Panc1 (cell line): ENCODE data around the gene METTL25B. TPM values are rescaled to one million over a fixed set of nuclear protein-coding genes. Genes with fewer than 3 reads are reported as not detected.

Source experiments
- ATAC-seq: fragments of 200-7000 bp; cut with Tn5 transposase; 2 replicates; pipeline ENCODE4 v1.9.1; 2020; ENCODE audit warnings: mild to moderate bottlenecking, moderate library complexity
- BruUV-seq: library from RNA; stranded (reverse); fragments of 400-500 nt; replicated peaks from 2 replicates; lab custom pipeline; 2021; lab: Mats Ljungman, UMichigan
- CTCF ChIA-PET: fragments of 300-600 bp; sonication (Branson Sonifier 250); formaldehyde crosslinking; loops from one replicate; lab custom pipeline; 2022; ENCODE audit warnings: antibody characterized with exemption; lab: Charles Lee
- POLR2A ChIA-PET: fragments of 300-600 bp; sonication (Branson Sonifier 250); formaldehyde crosslinking; loops from one replicate; lab custom pipeline; 2022; ENCODE audit warnings: antibody characterized with exemption; lab: Charles Lee
- DNase-seq: peaks from one replicate; pipeline ENCODE4 v3.0.0-alpha.2; 2010; ENCODE audit warnings: low read depth, low spot score
- H3K27ac ChIP-seq: 2 replicates; pipeline ENCODE4 v1.5.1; 2011; ENCODE audit warnings: mild to moderate bottlenecking, low read length, inconsistent platforms
- H3K27me3 ChIP-seq: fragments of 200-500 bp; sonication (Bioruptor generic); 2 replicates; pipeline ENCODE4 v1.6.0; 2014; ENCODE audit warnings: low read length, inconsistent platforms; ENCODE audit not compliant: control insufficient read depth, insufficient read depth
- H3K36me3 ChIP-seq: fragments of 200-500 bp; sonication (Bioruptor generic); 2 replicates; pipeline ENCODE4 v1.5.1; 2014; ENCODE audit warnings: inconsistent platforms, mild to moderate bottlenecking, low read length, moderate library complexity; ENCODE audit not compliant: control insufficient read depth, insufficient read depth
- H3K4me1 ChIP-seq: 2 replicates; pipeline ENCODE4 v1.5.1; 2011; ENCODE audit warnings: inconsistent platforms, mild to moderate bottlenecking, low read length, moderate library complexity; ENCODE audit not compliant: control insufficient read depth, insufficient read depth
- H3K4me3 ChIP-seq, 2 experiments: 2 replicates each; pipeline ENCODE4 v1.5.1; 2011 to 2012; ENCODE audit warnings: low read depth in 2 of 2, low read length in 2 of 2, mild to moderate bottlenecking in 2 of 2, inconsistent platforms in 1 of 2, moderate library complexity in 1 of 2
- H3K9me3 ChIP-seq: fragments of 200-500 bp; sonication (Bioruptor generic); 2 replicates; pipeline ENCODE4 v1.5.1; 2014; ENCODE audit warnings: low read depth, mild to moderate bottlenecking, inconsistent platforms, low read length, moderate library complexity; ENCODE audit not compliant: control insufficient read depth, insufficient read depth
- POLR2AphosphoS5 ChIP-seq: IDR thresholded peaks from 2 replicates; pipeline ENCODE4 v1.6.1; 2012; ENCODE audit warnings: mild to moderate bottlenecking, low read depth, low read length, moderate library complexity
- REST ChIP-seq, 2 experiments: IDR thresholded peaks; 2 replicates each; pipeline ENCODE4 v1.6.1; 2011 to 2012; ENCODE audit warnings: low read depth in 2 of 2, control low read depth in 1 of 2, low read length in 1 of 2, mild to moderate bottlenecking in 1 of 2, moderate library complexity in 1 of 2; ENCODE audit not compliant: insufficient read depth in 1 of 2
- SIN3A ChIP-seq: IDR thresholded peaks from 2 replicates; pipeline ENCODE4 v1.6.1; 2012; ENCODE audit warnings: low read depth, mild to moderate bottlenecking, low read length, moderate library complexity, borderline replicate concordance; ENCODE audit not compliant: insufficient read depth
- TCF7L2 ChIP-seq: IDR thresholded peaks from 2 replicates; pipeline ENCODE4 v1.6.1; 2011; ENCODE audit warnings: mild to moderate bottlenecking, low read depth, low read length, inconsistent platforms
- in situ Hi-C: cut with HindIII; loops from 2 replicates; pipeline ENCODE4 v1.10.0; 2016; ENCODE audit warnings: low sequenced_read_pairs, low pct_unique_long_range_greater_than_20kb
- intact Hi-C: fragments of 100-400 bp; cut with micrococcal nuclease; formaldehyde crosslinking; loops from one replicate; pipeline ENCODE4 v1.10.0; 2022; ENCODE audit not compliant: unreplicated experiment
- total RNA-seq: library from RNA; stranded (reverse); gene quantifications from one replicate; pipeline ENCODE4 v1.2.1, GENCODE V29; 2021; ENCODE audit not compliant: unreplicated experiment
- TF ChIP-seq, protein P1 (sequence below): fragments of 450-650 bp; IDR thresholded peaks from 2 replicates; pipeline ENCODE4 v1.5.1; 2017; ENCODE audit warnings: mild to moderate bottlenecking

METTL25B gene
- total RNA-seq, 1 experiment from 2014 or later, result 32.8 TPM

DNA sequence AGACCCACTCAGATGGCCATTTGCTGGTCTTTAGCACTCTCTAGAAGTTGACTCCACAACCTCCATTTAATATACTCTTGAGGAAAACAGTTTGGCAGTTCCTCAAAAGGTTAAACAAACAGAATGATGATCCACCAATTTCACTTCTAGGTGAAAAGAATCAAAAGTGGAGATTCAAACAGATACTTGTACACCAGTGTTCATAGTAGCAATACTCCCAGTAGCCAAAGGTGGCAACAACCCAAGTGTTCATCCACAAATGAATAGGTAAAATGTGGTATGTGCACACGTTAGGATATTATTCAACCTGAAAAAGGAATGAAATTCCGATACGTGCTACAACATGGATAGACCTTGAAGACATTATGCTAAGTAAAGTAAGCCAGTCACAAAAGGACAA, 45.3 kb downstream of the METTL25B start:
- DNase-seq (no peak), ATAC-seq (no peak)
- intact Hi-C loops, result no loop called here
- CTCF ChIA-PET, result interaction anchor here (1.5 kb wide), 1 partner anchor 47 kb away, joined by 3 read pairs; no protein-coding TSS in a partner anchor
- BruUV-seq, result no TSS peak
- in situ Hi-C loops, result no loop called here
- no peaks in the 10 kb centered on the region for H3K9me3 ChIP-seq
- H3K36me3 ChIP-seq, result peaks cover 4% of the 10 kb centered on the region
- no peak for TF ChIP-seq SIN3A
- no peak for TF ChIP-seq TCF7L2
- TF ChIP-seq REST (IDR thresholded peaks at IDR 0.05; ENCODE audit: insufficient read depth in 1 of 2, low read depth in 2 of 2, low read length in 1 of 2), result no peak
- no peak for TF ChIP-seq POLR2AphosphoS5
- TF ChIP-seq, protein P1, sequence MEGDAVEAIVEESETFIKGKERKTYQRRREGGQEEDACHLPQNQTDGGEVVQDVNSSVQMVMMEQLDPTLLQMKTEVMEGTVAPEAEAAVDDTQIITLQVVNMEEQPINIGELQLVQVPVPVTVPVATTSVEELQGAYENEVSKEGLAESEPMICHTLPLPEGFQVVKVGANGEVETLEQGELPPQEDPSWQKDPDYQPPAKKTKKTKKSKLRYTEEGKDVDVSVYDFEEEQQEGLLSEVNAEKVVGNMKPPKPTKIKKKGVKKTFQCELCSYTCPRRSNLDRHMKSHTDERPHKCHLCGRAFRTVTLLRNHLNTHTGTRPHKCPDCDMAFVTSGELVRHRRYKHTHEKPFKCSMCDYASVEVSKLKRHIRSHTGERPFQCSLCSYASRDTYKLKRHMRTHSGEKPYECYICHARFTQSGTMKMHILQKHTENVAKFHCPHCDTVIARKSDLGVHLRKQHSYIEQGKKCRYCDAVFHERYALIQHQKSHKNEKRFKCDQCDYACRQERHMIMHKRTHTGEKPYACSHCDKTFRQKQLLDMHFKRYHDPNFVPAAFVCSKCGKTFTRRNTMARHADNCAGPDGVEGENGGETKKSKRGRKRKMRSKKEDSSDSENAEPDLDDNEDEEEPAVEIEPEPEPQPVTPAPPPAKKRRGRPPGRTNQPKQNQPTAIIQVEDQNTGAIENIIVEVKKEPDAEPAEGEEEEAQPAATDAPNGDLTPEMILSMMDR, result no peak
- no peaks in the 10 kb centered on the region for H3K27me3 ChIP-seq
- no peak overlapping the region for H3K27ac ChIP-seq
- no peak overlapping the region for H3K4me3 ChIP-seq
- H3K4me1 ChIP-seq, result peaks cover 28% of the 10 kb centered on the region
- POLR2A ChIA-PET, result no interaction called here

- H3K4me1 ChIP-seq, result peaks cover 15% of the 10 kb centered on the region
- no peak overlapping the region for H3K4me3 ChIP-seq
- in situ Hi-C loops (no loop called here), intact Hi-C loops (no loop called here)
- BruUV-seq, result no TSS peak
- no peaks in the 10 kb centered on the region for H3K9me3 ChIP-seq
- no peak overlapping the region for H3K27ac ChIP-seq
- ChIA-PET CTCF (interaction anchor here (0.7 kb wide), 1 partner anchor 82 kb away, joined by 4 read pairs; no protein-coding TSS in a partner anchor), POLR2A (interaction anchor here (0.6 to 0.7 kb wide), 2 partner anchors 9 to 84 kb away, joined by 3 to 5 read pairs; partner anchors contain the start of gene PRCC)
- DNase-seq (no peak), ATAC-seq (no peak)
- H3K27me3 ChIP-seq, result no peaks in the 10 kb centered on the region
- no peak for TF ChIP-seq POLR2AphosphoS5
- no peak for TF ChIP-seq SIN3A
- TF ChIP-seq REST (IDR thresholded peaks at IDR 0.05; ENCODE audit: insufficient read depth in 1 of 2, low read depth in 2 of 2, low read length in 1 of 2), result no peak
- TF ChIP-seq, protein P1, result no peak
- TF ChIP-seq TCF7L2, result no peak
- H3K36me3 ChIP-seq, result peaks cover 1% of the 10 kb centered on the region; the same call in 1 of the 2 replicates
Observed at GRCh38 chr1:156775799-156776198, 47.5 kb downstream of the METTL25B start.
